ENCODE results near the gene IQSEC3.
A peak's percentile ranks its signal among the peaks of the same experiment; 100 is the strongest.
"Not testable (repeated sequence)": the region's sequence is repeated elsewhere in the genome, so short reads cannot be mapped to it uniquely, and the experiment has no call there.

Gene IQSEC3

GRCh38 chr12:177980-178828 is 111.6 kb downstream of the IQSEC3 start:
- DNase-seq (ENCODE audit: low read depth in 2 of 2), result no peak

DNA sequence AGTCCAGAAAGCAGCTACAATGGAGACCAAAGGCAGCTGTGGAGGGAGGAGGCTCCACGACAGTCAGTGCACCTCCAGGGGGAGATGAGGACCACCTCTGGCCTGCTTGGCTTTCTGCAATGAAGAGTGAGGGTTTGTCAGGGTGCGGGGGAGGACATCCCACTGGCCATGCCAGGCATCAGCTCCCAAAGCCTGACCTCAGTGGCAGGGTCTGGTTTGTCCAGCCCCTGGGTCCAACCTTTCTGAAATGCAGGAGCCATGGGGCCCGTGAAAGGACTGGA is 112.2 kb downstream of the IQSEC3 start:
- no peak for DNase-seq (ENCODE audit: low read depth in 2 of 2)

DNA sequence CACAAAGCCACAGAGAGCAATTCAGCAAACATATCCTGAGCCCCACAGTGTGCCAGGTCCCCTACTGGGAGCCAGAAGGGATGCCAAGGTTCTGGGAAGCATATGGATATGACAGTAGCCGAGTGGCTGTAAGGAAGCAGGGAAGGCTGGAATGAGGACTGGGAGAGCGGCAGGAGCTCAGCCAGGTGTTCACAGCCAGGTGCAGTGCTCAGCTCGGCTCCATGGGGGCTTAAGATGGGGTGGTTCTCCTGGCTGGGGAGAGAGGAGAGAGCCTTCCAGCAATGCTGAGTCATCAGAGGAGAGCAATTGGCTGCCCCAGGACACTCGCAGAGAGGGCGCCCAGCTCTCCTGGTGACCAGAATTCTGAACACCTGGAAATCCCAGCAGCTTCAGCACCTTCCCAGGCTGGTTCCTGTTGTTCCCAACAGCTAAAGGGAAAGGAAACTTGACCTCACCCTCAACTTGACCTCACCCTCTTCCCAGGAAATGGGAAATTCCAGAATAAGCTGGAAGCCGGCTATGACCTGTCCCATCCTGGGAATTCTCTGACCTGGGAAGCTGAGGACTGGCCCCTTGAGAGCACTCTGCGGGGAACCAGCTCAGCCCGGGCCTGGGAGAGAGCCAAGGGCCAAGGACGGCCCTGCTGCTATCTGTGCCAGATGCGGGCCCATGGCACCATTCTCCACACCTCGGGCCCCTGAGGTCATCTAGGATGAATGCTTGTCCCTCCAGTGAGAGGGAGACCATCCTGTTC is 112.7 kb downstream of the IQSEC3 start:
- no peak for DNase-seq (ENCODE audit: low read depth in 2 of 2)

DNA sequence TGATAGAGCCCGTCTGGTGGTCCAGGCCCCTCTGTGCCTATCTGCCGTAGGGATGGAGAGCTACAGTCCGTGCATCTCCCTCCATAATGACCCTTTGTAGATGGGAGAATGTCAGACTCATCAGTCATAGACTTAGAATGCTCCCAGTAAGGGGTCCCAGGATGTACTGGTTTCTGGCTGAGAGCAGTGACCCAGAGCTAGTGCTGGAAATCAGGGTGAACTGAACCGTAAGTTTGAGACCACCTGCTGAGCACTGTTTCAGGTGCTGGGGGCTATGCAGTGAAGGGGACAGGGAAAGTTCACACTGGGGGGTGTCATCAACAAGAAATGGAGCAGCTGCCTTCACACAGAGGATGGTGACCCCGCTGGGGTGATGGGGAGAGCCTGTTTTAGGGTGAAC is 113.3 kb downstream of the IQSEC3 start:
- DNase-seq (ENCODE audit: low read depth in 2 of 2), result no peak

GRCh38 chr12:180445-180844 is 113.9 kb downstream of the IQSEC3 start:
- DNase-seq (ENCODE audit: low read depth in 2 of 2), result no peak

- no peak for DNase-seq (ENCODE audit: low read depth in 2 of 2)
Observed at GRCh38 chr12:181921-182320, 115.4 kb downstream of the IQSEC3 start.

GRCh38 chr12:182381-182892 is 115.9 kb downstream of the IQSEC3 start:
- DNase-seq (ENCODE audit: low read depth in 2 of 2), result no peak

DNA sequence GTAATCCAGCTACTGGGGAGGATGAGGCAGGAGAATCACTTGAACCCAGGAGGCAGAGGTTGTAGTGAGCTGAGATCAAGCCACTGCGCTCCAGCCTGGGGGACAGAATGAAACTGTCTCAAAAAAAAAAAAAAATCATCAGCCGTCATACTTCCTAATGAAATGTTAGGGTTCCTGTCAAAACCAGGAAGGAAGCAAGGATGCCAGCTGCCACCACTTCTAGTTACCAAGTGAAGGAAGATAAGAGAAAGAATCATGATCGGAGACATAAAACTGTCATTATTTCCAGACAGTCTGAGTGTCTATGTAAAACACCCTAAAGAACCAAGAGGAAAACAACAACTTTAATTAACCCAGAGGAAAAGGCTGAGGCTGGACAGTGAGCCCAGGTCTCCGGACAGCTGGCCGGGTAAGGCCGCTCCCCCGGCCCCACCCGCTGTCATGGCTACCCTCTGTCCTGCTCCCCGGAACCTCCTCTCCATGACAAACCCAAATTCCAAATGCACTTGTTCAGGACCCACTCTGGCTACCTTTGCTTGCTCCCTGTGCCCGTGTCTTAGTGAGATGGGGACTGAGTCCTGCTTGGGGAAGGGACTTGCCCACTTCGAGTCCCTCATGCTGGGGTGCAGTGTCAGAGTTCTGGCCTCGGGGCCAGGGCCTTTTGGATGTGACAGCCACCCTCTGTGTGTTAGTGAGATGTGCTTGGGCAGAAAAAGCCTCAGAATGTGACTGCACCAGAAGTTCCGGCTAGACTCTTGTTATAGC is 118.4 kb downstream of the IQSEC3 start:
- DNase-seq (ENCODE audit: low read depth in 2 of 2), result no peak

DNA sequence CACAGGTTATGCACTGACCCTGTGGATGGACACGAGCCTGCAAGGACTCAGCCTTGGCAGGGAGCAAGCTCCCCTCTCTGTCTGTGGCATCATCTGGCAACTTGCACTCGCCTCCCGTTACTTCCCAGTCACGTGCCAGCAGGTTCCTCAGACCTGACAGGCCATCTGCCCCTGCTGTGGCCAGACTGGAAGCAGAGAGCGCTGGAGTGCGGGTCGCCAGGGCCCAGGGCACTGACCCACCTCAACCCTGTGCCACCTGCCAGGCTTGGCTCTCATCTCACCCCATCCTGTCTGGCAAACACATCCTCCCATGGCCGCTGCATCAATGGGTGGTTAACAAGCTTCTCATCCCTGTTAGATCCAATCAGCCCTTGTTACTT is 119.0 kb downstream of the IQSEC3 start:
- DNase-seq (ENCODE audit: low read depth in 2 of 2), result no peak

DNA sequence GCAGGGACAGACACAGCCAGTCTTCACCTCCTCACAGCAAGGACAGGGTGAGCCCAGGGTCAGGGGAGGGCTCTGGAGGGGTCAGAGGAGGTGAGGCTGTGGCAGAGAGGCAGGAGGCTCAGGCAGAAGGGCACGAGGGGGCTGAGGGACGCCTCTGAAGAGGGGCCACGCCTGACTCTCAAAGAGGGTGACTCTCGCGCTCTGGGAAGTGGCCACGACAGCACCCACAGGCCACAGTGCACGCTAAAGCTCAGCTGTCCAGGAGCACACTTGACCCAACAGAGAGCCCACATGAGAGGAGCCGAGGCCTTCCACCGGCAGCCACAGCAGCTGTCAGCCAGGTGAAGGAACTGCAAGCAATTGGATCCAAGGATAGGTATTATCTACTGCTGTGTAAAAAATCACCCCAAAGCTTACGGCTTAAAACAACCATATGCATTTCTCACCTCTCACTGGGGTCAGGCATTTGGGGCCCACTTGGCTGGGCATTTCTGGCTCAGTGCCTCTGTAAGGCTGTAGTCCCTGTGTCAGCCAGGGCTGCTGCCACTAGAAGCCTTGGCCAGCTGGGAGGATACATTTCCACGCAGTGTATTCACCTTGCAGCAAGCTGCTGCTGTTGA is 119.5 kb downstream of the IQSEC3 start:
- no peak for DNase-seq (ENCODE audit: low read depth in 2 of 2)

DNA sequence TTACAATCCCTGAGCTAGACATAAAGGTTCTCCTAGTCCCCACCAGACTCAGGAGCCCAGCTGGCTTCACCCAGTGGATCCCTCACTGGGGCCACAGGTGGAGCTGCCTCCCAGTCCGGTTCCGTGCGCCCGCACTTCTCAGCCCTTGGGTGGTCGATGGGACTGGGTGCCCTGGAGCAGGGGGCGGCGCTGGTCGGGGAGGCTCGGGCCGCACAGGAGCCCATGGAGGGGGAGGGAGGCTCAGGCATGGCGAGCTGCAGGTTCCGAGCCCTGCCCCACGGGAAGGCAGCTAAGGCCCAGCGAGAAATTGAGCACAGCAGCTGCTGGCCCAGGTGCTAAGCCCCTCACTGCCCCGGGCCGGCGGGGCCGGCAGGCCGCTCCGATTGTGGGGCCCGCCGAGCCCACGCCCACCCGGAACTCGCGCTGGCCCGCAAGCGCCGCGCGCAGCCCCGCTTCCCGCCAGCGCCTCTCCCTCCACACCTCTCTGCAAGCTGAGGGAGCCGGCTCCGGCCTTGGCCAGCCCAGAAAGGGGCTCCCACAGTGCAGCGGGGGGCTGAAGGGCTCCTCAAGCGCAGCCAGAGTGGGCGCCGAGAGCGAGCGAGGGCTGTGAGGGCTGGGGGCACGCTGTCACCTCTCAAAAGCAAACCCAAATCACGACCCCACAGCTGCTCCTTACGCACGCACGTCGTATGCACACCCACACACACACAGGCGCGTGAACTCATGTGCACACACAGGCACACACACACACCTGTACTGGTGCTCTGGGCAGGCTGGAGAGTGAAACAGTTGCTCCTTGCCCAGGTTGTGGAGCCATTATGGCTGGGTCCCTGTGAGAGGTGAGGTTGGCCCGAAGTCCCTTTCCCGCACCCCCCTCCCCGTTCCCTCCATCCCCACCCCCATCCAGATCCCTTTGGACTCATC is 121.7 kb downstream of the IQSEC3 start:
- not testable (repeated sequence) for DNase-seq (ENCODE audit: low read depth in 2 of 2)

DNA sequence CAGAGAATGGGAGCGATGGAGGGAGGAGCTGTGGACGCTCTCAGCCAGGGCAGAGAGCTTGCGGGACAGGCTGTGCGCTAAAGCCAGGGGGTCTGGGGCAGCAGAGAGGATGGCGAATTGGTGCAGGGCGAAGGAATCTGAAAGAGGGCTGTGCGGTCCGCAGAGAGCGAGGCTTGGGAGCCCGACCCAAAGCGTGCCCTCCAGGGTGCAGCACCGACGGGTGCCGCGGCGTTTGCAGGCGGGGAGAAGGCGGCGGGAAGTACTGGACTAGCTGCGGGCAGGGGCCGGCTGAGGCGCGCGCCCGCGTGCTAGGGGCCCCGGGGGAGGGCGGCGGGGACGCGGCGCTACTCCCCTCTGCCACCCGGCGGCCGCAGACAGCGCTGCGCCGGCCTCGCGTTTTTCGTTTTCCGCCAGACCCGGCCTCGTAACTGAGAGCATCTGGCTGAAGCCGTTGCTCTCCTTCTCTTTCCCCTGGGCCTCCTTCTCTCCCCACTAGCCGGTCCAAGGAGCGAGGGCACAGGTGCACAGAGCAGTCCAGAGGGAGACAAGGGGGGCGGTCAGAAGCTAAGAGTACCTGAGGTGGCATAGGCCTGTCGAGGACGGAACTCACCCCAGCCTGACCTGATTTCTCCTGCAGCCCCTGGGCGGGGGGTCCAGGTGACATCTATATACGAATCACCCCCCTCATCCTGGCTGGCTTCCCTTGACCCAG is 122.5 kb downstream of the IQSEC3 start:
- DNase-seq (ENCODE audit: low read depth in 2 of 2), result peak; percentile 10 to 37

DNA sequence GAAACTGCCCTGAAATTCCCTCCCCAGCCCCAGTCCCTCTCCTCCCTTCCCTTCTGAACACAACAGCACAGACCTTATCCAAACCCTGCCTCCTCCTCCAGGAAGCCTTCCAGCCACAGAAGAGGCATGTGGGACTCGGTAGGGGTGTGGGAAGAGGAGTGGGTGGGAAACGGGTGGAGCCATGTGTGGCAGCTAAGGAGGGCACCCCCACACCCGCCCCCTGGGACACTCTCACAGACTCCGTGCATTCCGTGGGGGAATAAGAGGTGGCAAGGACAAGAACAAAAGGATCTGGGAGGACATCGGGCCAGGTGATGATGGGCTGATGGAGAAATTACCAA is 123.0 kb downstream of the IQSEC3 start:
- DNase-seq (ENCODE audit: low read depth in 2 of 2), result no peak

GRCh38 chr12:190881-191280 is 124.3 kb downstream of the IQSEC3 start:
- no peak for DNase-seq (ENCODE audit: low read depth in 2 of 2)

DNA sequence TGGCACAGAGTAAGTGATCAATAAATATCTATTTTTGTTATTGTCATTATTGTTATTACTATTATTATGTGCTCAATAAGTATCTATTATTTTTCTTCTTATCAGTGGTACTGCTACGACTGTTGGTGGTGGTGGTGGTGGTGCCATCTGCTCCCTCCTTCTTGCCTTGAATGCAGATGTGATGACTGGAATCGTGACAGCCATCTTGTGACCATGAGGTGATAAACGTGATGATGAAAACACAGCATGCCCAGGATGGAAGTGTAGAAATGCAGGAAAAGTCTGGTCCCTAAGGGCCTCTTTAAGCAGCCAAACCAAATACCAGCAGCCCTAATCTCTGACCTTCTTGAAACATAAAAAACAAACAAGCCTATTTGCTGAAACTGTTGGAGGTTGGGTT is 125.0 kb downstream of the IQSEC3 start:
- DNase-seq (ENCODE audit: low read depth in 2 of 2), result no peak

DNA sequence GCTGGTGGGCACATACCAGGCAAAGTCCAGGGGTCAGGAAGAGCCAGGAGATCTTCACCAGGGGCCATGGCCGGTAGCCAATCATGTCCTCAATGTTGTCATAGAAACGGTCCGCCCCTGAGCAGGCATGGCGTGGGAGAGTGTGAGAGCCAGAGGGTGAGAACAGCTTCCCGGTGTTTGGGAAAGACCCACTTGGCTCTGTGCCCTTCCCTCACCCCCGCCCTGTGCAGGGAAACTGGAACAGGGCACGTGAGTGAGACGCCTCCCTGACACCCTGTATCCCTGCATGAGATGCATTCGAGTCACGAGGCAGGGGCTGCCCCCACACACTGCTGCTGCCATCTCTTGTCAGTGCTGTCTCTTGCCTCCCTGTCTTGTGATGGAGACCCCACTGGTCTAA is 126.7 kb downstream of the IQSEC3 start:
- no peak for DNase-seq (ENCODE audit: low read depth in 2 of 2)

DNA sequence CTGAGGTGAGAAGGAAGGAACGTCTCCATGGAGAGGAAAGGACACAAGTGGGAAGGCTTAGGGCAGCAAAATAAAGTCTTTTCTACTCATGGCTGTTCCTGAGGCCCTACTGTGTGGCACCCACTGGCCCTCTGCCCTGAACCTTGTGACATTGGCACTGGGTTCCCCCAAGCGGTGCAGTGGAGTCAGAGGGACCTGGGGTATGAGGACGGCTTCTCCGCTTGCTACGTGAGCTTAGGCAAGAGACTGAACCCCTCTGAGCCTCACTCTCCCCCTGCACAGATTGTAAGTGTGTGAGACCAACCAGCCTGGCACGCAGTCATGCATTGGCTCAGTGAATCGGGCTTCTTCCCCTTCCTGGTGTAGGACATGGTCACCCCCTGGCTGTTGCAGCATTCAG is 127.7 kb downstream of the IQSEC3 start:
- DNase-seq (ENCODE audit: low read depth in 2 of 2), result no peak

GRCh38 chr12:195156-195555 is 128.6 kb downstream of the IQSEC3 start:
- DNase-seq (ENCODE audit: low read depth in 2 of 2), result no peak

DNA sequence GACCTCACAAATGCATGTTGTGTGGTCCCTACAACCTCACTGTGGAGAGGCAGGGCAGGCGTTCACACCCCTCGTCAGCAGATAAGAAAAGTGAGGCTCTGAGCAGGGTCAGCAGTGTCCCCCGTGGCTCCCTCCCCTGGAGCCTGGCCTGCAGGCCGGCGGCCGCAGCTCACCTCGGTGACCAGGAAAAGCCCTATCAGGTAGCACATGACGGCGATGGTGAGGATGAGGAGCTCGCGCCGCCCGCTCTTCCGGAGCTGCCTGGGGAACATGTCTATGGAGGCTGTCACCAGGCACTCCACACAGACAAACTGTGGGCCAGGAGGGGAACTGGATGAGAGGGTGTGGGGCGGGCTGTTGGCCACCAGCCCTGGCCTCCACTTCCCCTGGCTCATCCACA is 129.4 kb downstream of the IQSEC3 start:
- no peak for DNase-seq (ENCODE audit: low read depth in 2 of 2)

- no peak for DNase-seq (ENCODE audit: low read depth in 2 of 2)
Observed at GRCh38 chr12:196436-196835, 129.9 kb downstream of the IQSEC3 start.
